GM21619 (cell line): Measurements from ENCODE around the gene OR6K6.

ENCODE experiments used
- ATAC-seq: cut with Tn5 transposase; IDR thresholded peaks from one replicate; pipeline ENCODE4 v1.9.1; 2021; ENCODE audit not compliant: unreplicated experiment

The OR6K6 gene

GRCh38 chr1:158800526-158800925 lies 46.0 kb downstream of the OR6K6 start:
- ATAC-seq: no peak

GRCh38 chr1:158801396-158801795 lies 46.9 kb downstream of the OR6K6 start:
- ATAC-seq: no peak

GRCh38 chr1:158803678-158804077 lies 49.2 kb downstream of the OR6K6 start:
- no peak for ATAC-seq
